ENCODE measurements around the gene ZDHHC20.
"Not testable (repeated sequence)": the region's sequence is repeated elsewhere in the genome, so short reads cannot be mapped to it uniquely, and the experiment has no call there.

ZDHHC20 gene

GRCh38 chr13:21376998-21377985, 81.8 kb downstream of the ZDHHC20 start:
- not testable (repeated sequence) for H3K4me3 Mint-ChIP-seq; H3K4me1 Mint-ChIP-seq; H3K9me3 Mint-ChIP-seq; DNase-seq (ENCODE audit: low spot score in 2 of 2); ATAC-seq (replicated peaks; ENCODE audit: extremely low read depth, poor library complexity, severe bottlenecking); H3K27me3 Mint-ChIP-seq
- peak overlapping the region; percentile 79 for H3K27ac Mint-ChIP-seq (ENCODE audit: low read depth)
- peaks cover 50% of the 10 kb centered on the region for H3K36me3 Mint-ChIP-seq (ENCODE audit: insufficient read depth)

GRCh38 chr13:21372530-21372929, 86.6 kb downstream of the ZDHHC20 start:
- peaks cover 17% of the 10 kb centered on the region for H3K36me3 Mint-ChIP-seq (ENCODE audit: insufficient read depth)
- H3K27me3 Mint-ChIP-seq: no peaks in the 10 kb centered on the region
- ATAC-seq (replicated peaks; ENCODE audit: extremely low read depth, poor library complexity, severe bottlenecking) (no peak), DNase-seq (ENCODE audit: low spot score in 2 of 2) (no peak)
- H3K27ac Mint-ChIP-seq (ENCODE audit: low read depth): no peak overlapping the region
- H3K4me1 Mint-ChIP-seq: no peaks in the 10 kb centered on the region
- H3K9me3 Mint-ChIP-seq: no peaks in the 10 kb centered on the region
- no peak overlapping the region for H3K4me3 Mint-ChIP-seq

- H3K27me3 Mint-ChIP-seq: no peaks in the 10 kb centered on the region
- no peak overlapping the region for H3K27ac Mint-ChIP-seq (ENCODE audit: low read depth)
- DNase-seq (ENCODE audit: low spot score in 2 of 2): no peak
These were observed 88.1 kb downstream of the ZDHHC20 start for GRCh38 chr13:21371011-21371410.

GRCh38 chr13:21365574-21365973, 93.5 kb downstream of the ZDHHC20 start:
- Mint-ChIP-seq H3K36me3 (ENCODE audit: insufficient read depth) (peaks cover 3% of the 10 kb centered on the region), H3K9me3 (no peaks in the 10 kb centered on the region), H3K27me3 (no peaks in the 10 kb centered on the region), H3K27ac (ENCODE audit: low read depth) (peak overlapping the region; percentile 9), H3K4me1 (peaks cover 6% of the 10 kb centered on the region), H3K4me3 (no peak overlapping the region)
- DNase-seq (ENCODE audit: low spot score in 2 of 2) (peak in 1 of 2 donors; percentile 17), ATAC-seq (replicated peaks; ENCODE audit: extremely low read depth, poor library complexity, severe bottlenecking) (peak; percentile 73)

More at GRCh38 chr13:21371011-21371410, 88.1 kb downstream of the ZDHHC20 start:
- H3K4me3 Mint-ChIP-seq: no peak overlapping the region
- no peaks in the 10 kb centered on the region for H3K4me1 Mint-ChIP-seq
- ATAC-seq (replicated peaks; ENCODE audit: extremely low read depth, poor library complexity, severe bottlenecking): no peak
- H3K36me3 Mint-ChIP-seq (ENCODE audit: insufficient read depth): peaks cover 12% of the 10 kb centered on the region
- H3K9me3 Mint-ChIP-seq: no peaks in the 10 kb centered on the region

GRCh38 chr13:21364916-21365315, 94.2 kb downstream of the ZDHHC20 start:
- Mint-ChIP-seq H3K27me3 (no peaks in the 10 kb centered on the region), H3K4me1 (peaks cover 6% of the 10 kb centered on the region), H3K4me3 (no peak overlapping the region), H3K27ac (ENCODE audit: low read depth) (peak overlapping the region; percentile 80), H3K9me3 (no peaks in the 10 kb centered on the region), H3K36me3 (ENCODE audit: insufficient read depth) (peaks cover 3% of the 10 kb centered on the region)
- ATAC-seq (replicated peaks; ENCODE audit: extremely low read depth, poor library complexity, severe bottlenecking) (no peak), DNase-seq (ENCODE audit: low spot score in 2 of 2) (no peak)

GRCh38 chr13:21364357-21364756, 94.7 kb downstream of the ZDHHC20 start:
- Mint-ChIP-seq H3K27ac (ENCODE audit: low read depth) (peak overlapping the region; percentile 80), H3K4me1 (peaks cover 6% of the 10 kb centered on the region), H3K4me3 (no peak overlapping the region), H3K36me3 (ENCODE audit: insufficient read depth) (peaks cover 3% of the 10 kb centered on the region), H3K9me3 (no peaks in the 10 kb centered on the region), H3K27me3 (no peaks in the 10 kb centered on the region)
- DNase-seq (ENCODE audit: low spot score in 2 of 2) (no peak), ATAC-seq (replicated peaks; ENCODE audit: extremely low read depth, poor library complexity, severe bottlenecking) (no peak)

- ATAC-seq (replicated peaks; ENCODE audit: extremely low read depth, poor library complexity, severe bottlenecking) (no peak), DNase-seq (ENCODE audit: low spot score in 2 of 2) (no peak)
- no peaks in the 10 kb centered on the region for H3K9me3 Mint-ChIP-seq
- no peak overlapping the region for H3K4me3 Mint-ChIP-seq
- H3K4me1 Mint-ChIP-seq: peaks cover 6% of the 10 kb centered on the region
- H3K27me3 Mint-ChIP-seq: no peaks in the 10 kb centered on the region
- peaks cover 3% of the 10 kb centered on the region for H3K36me3 Mint-ChIP-seq (ENCODE audit: insufficient read depth)
- no peak overlapping the region for H3K27ac Mint-ChIP-seq (ENCODE audit: low read depth)
These were observed 96.4 kb downstream of the ZDHHC20 start for GRCh38 chr13:21362741-21363140.

GRCh38 chr13:21361706-21362105, 97.4 kb downstream of the ZDHHC20 start:
- DNase-seq (ENCODE audit: low spot score in 2 of 2) (no peak), ATAC-seq (replicated peaks; ENCODE audit: extremely low read depth, poor library complexity, severe bottlenecking) (no peak)
- Mint-ChIP-seq H3K27ac (ENCODE audit: low read depth) (no peak overlapping the region), H3K4me3 (no peak overlapping the region), H3K36me3 (ENCODE audit: insufficient read depth) (peaks cover 3% of the 10 kb centered on the region), H3K9me3 (no peaks in the 10 kb centered on the region), H3K4me1 (peaks cover 6% of the 10 kb centered on the region), H3K27me3 (no peaks in the 10 kb centered on the region)

GRCh38 chr13:21361123-21361522, 98.0 kb downstream of the ZDHHC20 start:
- Mint-ChIP-seq H3K27ac (ENCODE audit: low read depth) (no peak overlapping the region), H3K9me3 (no peaks in the 10 kb centered on the region), H3K4me3 (no peak overlapping the region), H3K36me3 (ENCODE audit: insufficient read depth) (peaks cover 3% of the 10 kb centered on the region), H3K4me1 (peaks cover 6% of the 10 kb centered on the region), H3K27me3 (no peaks in the 10 kb centered on the region)
- DNase-seq (ENCODE audit: low spot score in 2 of 2): no peak
- no peak for ATAC-seq (replicated peaks; ENCODE audit: extremely low read depth, poor library complexity, severe bottlenecking)

GRCh38 chr13:21360463-21360862, 98.6 kb downstream of the ZDHHC20 start:
- Mint-ChIP-seq H3K36me3 (ENCODE audit: insufficient read depth) (peaks cover 3% of the 10 kb centered on the region), H3K4me1 (peaks cover 3% of the 10 kb centered on the region), H3K27ac (ENCODE audit: low read depth) (no peak overlapping the region), H3K4me3 (no peak overlapping the region), H3K27me3 (no peaks in the 10 kb centered on the region), H3K9me3 (no peaks in the 10 kb centered on the region)
- no peak for ATAC-seq (replicated peaks; ENCODE audit: extremely low read depth, poor library complexity, severe bottlenecking)
- no peak for DNase-seq (ENCODE audit: low spot score in 2 of 2)

- ATAC-seq (replicated peaks; ENCODE audit: extremely low read depth, poor library complexity, severe bottlenecking): no peak
- Mint-ChIP-seq H3K36me3 (ENCODE audit: insufficient read depth) (peaks cover 3% of the 10 kb centered on the region), H3K9me3 (no peaks in the 10 kb centered on the region)
These were observed 99.2 kb downstream of the ZDHHC20 start for GRCh38 chr13:21359855-21360254.

GRCh38 chr13:21355304-21355703, 103.8 kb downstream of the ZDHHC20 start:
- no peak for DNase-seq (ENCODE audit: low spot score in 2 of 2)
- Mint-ChIP-seq H3K4me1 (no peaks in the 10 kb centered on the region), H3K27me3 (no peaks in the 10 kb centered on the region), H3K9me3 (no peaks in the 10 kb centered on the region), H3K36me3 (ENCODE audit: insufficient read depth) (no peaks in the 10 kb centered on the region), H3K4me3 (no peak overlapping the region), H3K27ac (ENCODE audit: low read depth) (no peak overlapping the region)
- no peak for ATAC-seq (replicated peaks; ENCODE audit: extremely low read depth, poor library complexity, severe bottlenecking)

More at GRCh38 chr13:21359855-21360254, 99.2 kb downstream of the ZDHHC20 start:
- DNase-seq (ENCODE audit: low spot score in 2 of 2): no peak
- Mint-ChIP-seq H3K27ac (ENCODE audit: low read depth) (no peak overlapping the region), H3K4me1 (no peaks in the 10 kb centered on the region), H3K27me3 (no peaks in the 10 kb centered on the region), H3K4me3 (no peak overlapping the region)

- Mint-ChIP-seq H3K9me3 (no peaks in the 10 kb centered on the region), H3K4me3 (no peak overlapping the region)
These were observed 104.4 kb downstream of the ZDHHC20 start for GRCh38 chr13:21354721-21355120.

More at GRCh38 chr13:21354721-21355120, 104.4 kb downstream of the ZDHHC20 start:
- no peaks in the 10 kb centered on the region for H3K36me3 Mint-ChIP-seq (ENCODE audit: insufficient read depth)
- H3K27ac Mint-ChIP-seq (ENCODE audit: low read depth): no peak overlapping the region
- no peaks in the 10 kb centered on the region for H3K4me1 Mint-ChIP-seq
- DNase-seq (ENCODE audit: low spot score in 2 of 2) (no peak), ATAC-seq (replicated peaks; ENCODE audit: extremely low read depth, poor library complexity, severe bottlenecking) (no peak)
- H3K27me3 Mint-ChIP-seq: no peaks in the 10 kb centered on the region

All from central memory CD8-positive, alpha-beta T cell (primary cell).